ENCODE measurements around the gene MTMR2. TPM values are rescaled to one million over a fixed set of nuclear protein-coding genes. Genes with fewer than 3 reads are reported as not detected.
"Not testable (repeated sequence)": the region's sequence is repeated elsewhere in the genome, so short reads cannot be mapped to it uniquely, and the experiment has no call there.

The MTMR2 gene
- total RNA-seq, 1 experiment from 2014 or later, result 59.0 TPM

DNA sequence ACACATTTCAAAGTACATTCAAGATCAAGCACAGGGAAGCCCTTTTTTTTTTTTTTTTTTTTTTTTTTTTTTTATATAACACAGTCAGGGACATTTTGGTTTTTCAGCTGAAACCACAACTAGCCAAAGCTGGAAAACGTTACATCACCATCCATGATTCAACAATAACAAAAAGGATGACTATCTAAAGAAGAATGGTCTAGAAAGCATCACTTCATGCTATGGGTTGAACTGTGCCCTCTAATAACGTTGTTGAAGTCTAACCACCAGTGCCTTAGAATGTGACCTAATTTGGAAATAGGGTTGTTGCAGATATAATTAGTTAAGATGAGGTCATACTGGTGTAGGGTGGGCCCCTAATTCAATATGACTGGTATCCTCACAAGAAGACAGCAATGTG, 46.6 kb downstream of the MTMR2 start:
- Histone ChIP-seq H3K18ac (ENCODE audit: insufficient read length, low read depth, low read length) (no peak overlapping the region), H2AK5ac (ENCODE audit: insufficient read length, low read length) (no peak overlapping the region), H3K9ac (ENCODE audit: extremely low read depth, insufficient read length, low read length) (no peak overlapping the region), H2BK15ac (ENCODE audit: low read depth, low read length) (no peak overlapping the region), H3K27ac (ENCODE audit: insufficient read length, low read depth, low read length) (no peak overlapping the region), H4K5ac (ENCODE audit: insufficient read length, low read depth, low read length) (no peak overlapping the region), H3T11ph (ENCODE audit: low read length) (no peak overlapping the region), H3K56ac (ENCODE audit: insufficient read length, low read depth, low read length) (no peak overlapping the region), H2BK20ac (ENCODE audit: low read depth, low read length, poor library complexity, severe bottlenecking) (no peak overlapping the region), H3K27me3 (ENCODE audit: insufficient read depth, low read length) (no peaks in the 10 kb centered on the region), H3K79me1 (ENCODE audit: insufficient read depth, low read depth, low read length, poor library complexity, severe bottlenecking) (no peaks in the 10 kb centered on the region), H2AFZ (ENCODE audit: low read length) (no peak overlapping the region), H4K91ac (ENCODE audit: insufficient read length, low read depth, low read length) (no peak overlapping the region), H2BK120ac (ENCODE audit: low read depth, low read length, poor library complexity, severe bottlenecking) (no peak overlapping the region), H3K23ac (ENCODE audit: insufficient read length, low read depth, low read length) (no peak overlapping the region), H4K20me1 (ENCODE audit: control insufficient read depth, insufficient read depth, insufficient read length) (no peaks in the 10 kb centered on the region), H3K14ac (ENCODE audit: insufficient read depth, low read length) (no peak overlapping the region), H4K8ac (replicated peaks; ENCODE audit: insufficient read length, low read depth, low read length) (no peak overlapping the region), H3K4me1 (ENCODE audit: insufficient read depth, low read length) (no peaks in the 10 kb centered on the region), H3K4me2 (ENCODE audit: insufficient read depth, insufficient read length, low read length) (no peak overlapping the region), H3K79me2 (ENCODE audit: insufficient read depth, low read length) (no peaks in the 10 kb centered on the region), H2BK12ac (ENCODE audit: insufficient read length, low read depth, low read length) (no peak overlapping the region), H3K9me3 (ENCODE audit: control insufficient read depth, low read depth, low read length) (no peaks in the 10 kb centered on the region), H2BK5ac (ENCODE audit: insufficient read length, low read length) (no peak overlapping the region), H3K23me2 (ENCODE audit: insufficient read length, low read depth, low read length, poor library complexity, severe bottlenecking) (no peaks in the 10 kb centered on the region), H3K4ac (ENCODE audit: low read depth, low read length) (no peak overlapping the region)
- no peak for DNase-seq
- Mint-ChIP-seq H3K27me3 (ENCODE audit: low read depth) (no peaks in the 10 kb centered on the region), H3K36me3 (ENCODE audit: insufficient read depth in 1 of 3, low read depth in 3 of 3) (peaks cover 35 to 50% (median 39%) of the 10 kb centered on the region in 3 experiments), H3K4me3 (no peak overlapping the region), H3K4me1 (no peaks in the 10 kb centered on the region), H3K27ac (no peak overlapping the region), H3K9me3 (peaks cover 14 to 22% of the 10 kb centered on the region in 2 experiments)
- WGBS (ENCODE audit: extremely low coverage, insufficient read length, low lambda C conversion rate), result no CpG with 5 or more reads among the region's 2 CpGs
- TF ChIP-seq, protein P1, sequence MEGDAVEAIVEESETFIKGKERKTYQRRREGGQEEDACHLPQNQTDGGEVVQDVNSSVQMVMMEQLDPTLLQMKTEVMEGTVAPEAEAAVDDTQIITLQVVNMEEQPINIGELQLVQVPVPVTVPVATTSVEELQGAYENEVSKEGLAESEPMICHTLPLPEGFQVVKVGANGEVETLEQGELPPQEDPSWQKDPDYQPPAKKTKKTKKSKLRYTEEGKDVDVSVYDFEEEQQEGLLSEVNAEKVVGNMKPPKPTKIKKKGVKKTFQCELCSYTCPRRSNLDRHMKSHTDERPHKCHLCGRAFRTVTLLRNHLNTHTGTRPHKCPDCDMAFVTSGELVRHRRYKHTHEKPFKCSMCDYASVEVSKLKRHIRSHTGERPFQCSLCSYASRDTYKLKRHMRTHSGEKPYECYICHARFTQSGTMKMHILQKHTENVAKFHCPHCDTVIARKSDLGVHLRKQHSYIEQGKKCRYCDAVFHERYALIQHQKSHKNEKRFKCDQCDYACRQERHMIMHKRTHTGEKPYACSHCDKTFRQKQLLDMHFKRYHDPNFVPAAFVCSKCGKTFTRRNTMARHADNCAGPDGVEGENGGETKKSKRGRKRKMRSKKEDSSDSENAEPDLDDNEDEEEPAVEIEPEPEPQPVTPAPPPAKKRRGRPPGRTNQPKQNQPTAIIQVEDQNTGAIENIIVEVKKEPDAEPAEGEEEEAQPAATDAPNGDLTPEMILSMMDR (conservative IDR thresholded peaks at IDR 0.05), result no peak

DNA sequence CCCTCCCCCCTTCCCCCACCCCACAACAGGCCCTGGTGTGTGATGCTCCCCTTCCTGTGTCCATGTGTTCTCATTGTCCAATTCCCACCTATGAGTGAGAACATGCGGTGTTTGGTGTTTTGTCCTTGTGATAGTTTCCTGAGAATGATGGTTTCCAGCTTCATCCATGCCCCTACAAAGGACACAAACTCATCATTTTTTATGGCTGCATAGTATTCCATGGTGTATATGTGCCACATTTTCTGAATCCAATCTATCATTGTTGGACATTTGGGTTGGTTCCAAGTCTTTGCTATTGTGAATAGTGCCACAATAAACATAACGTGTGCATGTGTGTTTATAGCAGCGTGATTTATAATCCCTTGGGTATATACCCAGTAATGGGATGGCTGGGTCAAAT, 53.0 kb downstream of the MTMR2 start:
- H3K4me2 ChIP-seq (ENCODE audit: insufficient read depth, insufficient read length, low read length); H3K79me2 ChIP-seq (ENCODE audit: insufficient read depth, low read length); H3K9ac ChIP-seq (ENCODE audit: extremely low read depth, insufficient read length, low read length); H3K4ac ChIP-seq (ENCODE audit: low read depth, low read length); H3K9me3 Mint-ChIP-seq; H3K27me3 ChIP-seq (ENCODE audit: insufficient read depth, low read length); H3K18ac ChIP-seq (ENCODE audit: insufficient read length, low read depth, low read length); H4K5ac ChIP-seq (ENCODE audit: insufficient read length, low read depth, low read length); H3K4me3 Mint-ChIP-seq; H2BK5ac ChIP-seq (ENCODE audit: insufficient read length, low read length); H4K20me1 ChIP-seq (ENCODE audit: control insufficient read depth, insufficient read depth, insufficient read length); H2AFZ ChIP-seq (ENCODE audit: low read length); DNase-seq; H3K27ac ChIP-seq (ENCODE audit: insufficient read length, low read depth, low read length); H3K4me1 Mint-ChIP-seq; H3T11ph ChIP-seq (ENCODE audit: low read length); H3K79me1 ChIP-seq (ENCODE audit: insufficient read depth, low read depth, low read length, poor library complexity, severe bottlenecking); H3K9me3 ChIP-seq (ENCODE audit: control insufficient read depth, low read depth, low read length); H3K23me2 ChIP-seq (ENCODE audit: insufficient read length, low read depth, low read length, poor library complexity, severe bottlenecking); H3K23ac ChIP-seq (ENCODE audit: insufficient read length, low read depth, low read length); H3K56ac ChIP-seq (ENCODE audit: insufficient read length, low read depth, low read length); H4K91ac ChIP-seq (ENCODE audit: insufficient read length, low read depth, low read length); H2AK5ac ChIP-seq (ENCODE audit: insufficient read length, low read length); H3K4me1 ChIP-seq (ENCODE audit: insufficient read depth, low read length); H4K8ac ChIP-seq (replicated peaks; ENCODE audit: insufficient read length, low read depth, low read length); H3K27me3 Mint-ChIP-seq (ENCODE audit: low read depth); H2BK120ac ChIP-seq (ENCODE audit: low read depth, low read length, poor library complexity, severe bottlenecking); H2BK15ac ChIP-seq (ENCODE audit: low read depth, low read length); H3K27ac Mint-ChIP-seq; H3K14ac ChIP-seq (ENCODE audit: insufficient read depth, low read length); H2BK12ac ChIP-seq (ENCODE audit: insufficient read length, low read depth, low read length); H2BK20ac ChIP-seq (ENCODE audit: low read depth, low read length, poor library complexity, severe bottlenecking): not testable (repeated sequence)
- peaks cover 9 to 10% (median 10%) of the 10 kb centered on the region in 3 experiments; a peak in 6 of 7 replicates for H3K36me3 Mint-ChIP-seq (ENCODE audit: insufficient read depth in 1 of 3, low read depth in 3 of 3)
- WGBS (ENCODE audit: extremely low coverage, insufficient read length, low lambda C conversion rate), result no CpG with 5 or more reads among the region's 3 CpGs

All from H9 (cell line).